ENCODE data around the gene ARID5B. TPM values are rescaled to one million over a fixed set of nuclear protein-coding genes. Genes with fewer than 3 reads are reported as not detected.

Gene ARID5B
- polyA plus RNA-seq, 1 donor from 2014 or later: 2.1 TPM

GRCh38 chr10:62016623-62017490 lies 115.4 kb downstream of the ARID5B start:
- no peak overlapping the region for H3K4me3 ChIP-seq (ENCODE audit: low read length)
- H3F3A ChIP-seq (ENCODE audit: insufficient read depth, low read length, poor library complexity, severe bottlenecking): no peaks in the 10 kb centered on the region
- H3K9ac ChIP-seq (ENCODE audit: low read length): no peak overlapping the region
- no peak overlapping the region for H2AFZ ChIP-seq (ENCODE audit: low read depth, low read length)
- no peaks in the 10 kb centered on the region for H3K27me3 ChIP-seq (ENCODE audit: insufficient read depth, low read depth, low read length)
- no peaks in the 10 kb centered on the region for H3K9me3 ChIP-seq (ENCODE audit: low read length)
- H3K79me2 ChIP-seq (replicated peaks; ENCODE audit: insufficient read depth, low read length): no peaks in the 10 kb centered on the region
- TF ChIP-seq POLR2AphosphoS5 (IDR thresholded peaks at IDR 0.05) (no peak), SMC3 (conservative IDR thresholded peaks at IDR 0.05; ENCODE audit: poor library complexity) (no peak), RAD21 (conservative IDR thresholded peaks at IDR 0.05) (no peak), EZH2 (IDR thresholded peaks at IDR 0.05; ENCODE audit: borderline replicate concordance, insufficient read depth, low read length, poor library complexity, severe bottlenecking) (no peak), TAF1 (IDR thresholded peaks at IDR 0.05; ENCODE audit: low read depth) (no peak), EP300 (conservative IDR thresholded peaks at IDR 0.05; ENCODE audit: poor library complexity, severe bottlenecking) (no peak), MXI1 (conservative IDR thresholded peaks at IDR 0.05; ENCODE audit: poor library complexity, severe bottlenecking) (no peak)
- TF ChIP-seq, protein P1, sequence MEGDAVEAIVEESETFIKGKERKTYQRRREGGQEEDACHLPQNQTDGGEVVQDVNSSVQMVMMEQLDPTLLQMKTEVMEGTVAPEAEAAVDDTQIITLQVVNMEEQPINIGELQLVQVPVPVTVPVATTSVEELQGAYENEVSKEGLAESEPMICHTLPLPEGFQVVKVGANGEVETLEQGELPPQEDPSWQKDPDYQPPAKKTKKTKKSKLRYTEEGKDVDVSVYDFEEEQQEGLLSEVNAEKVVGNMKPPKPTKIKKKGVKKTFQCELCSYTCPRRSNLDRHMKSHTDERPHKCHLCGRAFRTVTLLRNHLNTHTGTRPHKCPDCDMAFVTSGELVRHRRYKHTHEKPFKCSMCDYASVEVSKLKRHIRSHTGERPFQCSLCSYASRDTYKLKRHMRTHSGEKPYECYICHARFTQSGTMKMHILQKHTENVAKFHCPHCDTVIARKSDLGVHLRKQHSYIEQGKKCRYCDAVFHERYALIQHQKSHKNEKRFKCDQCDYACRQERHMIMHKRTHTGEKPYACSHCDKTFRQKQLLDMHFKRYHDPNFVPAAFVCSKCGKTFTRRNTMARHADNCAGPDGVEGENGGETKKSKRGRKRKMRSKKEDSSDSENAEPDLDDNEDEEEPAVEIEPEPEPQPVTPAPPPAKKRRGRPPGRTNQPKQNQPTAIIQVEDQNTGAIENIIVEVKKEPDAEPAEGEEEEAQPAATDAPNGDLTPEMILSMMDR (IDR thresholded peaks at IDR 0.05; ENCODE audit: poor library complexity, severe bottlenecking): no peak
- TF ChIP-seq, protein P2, sequence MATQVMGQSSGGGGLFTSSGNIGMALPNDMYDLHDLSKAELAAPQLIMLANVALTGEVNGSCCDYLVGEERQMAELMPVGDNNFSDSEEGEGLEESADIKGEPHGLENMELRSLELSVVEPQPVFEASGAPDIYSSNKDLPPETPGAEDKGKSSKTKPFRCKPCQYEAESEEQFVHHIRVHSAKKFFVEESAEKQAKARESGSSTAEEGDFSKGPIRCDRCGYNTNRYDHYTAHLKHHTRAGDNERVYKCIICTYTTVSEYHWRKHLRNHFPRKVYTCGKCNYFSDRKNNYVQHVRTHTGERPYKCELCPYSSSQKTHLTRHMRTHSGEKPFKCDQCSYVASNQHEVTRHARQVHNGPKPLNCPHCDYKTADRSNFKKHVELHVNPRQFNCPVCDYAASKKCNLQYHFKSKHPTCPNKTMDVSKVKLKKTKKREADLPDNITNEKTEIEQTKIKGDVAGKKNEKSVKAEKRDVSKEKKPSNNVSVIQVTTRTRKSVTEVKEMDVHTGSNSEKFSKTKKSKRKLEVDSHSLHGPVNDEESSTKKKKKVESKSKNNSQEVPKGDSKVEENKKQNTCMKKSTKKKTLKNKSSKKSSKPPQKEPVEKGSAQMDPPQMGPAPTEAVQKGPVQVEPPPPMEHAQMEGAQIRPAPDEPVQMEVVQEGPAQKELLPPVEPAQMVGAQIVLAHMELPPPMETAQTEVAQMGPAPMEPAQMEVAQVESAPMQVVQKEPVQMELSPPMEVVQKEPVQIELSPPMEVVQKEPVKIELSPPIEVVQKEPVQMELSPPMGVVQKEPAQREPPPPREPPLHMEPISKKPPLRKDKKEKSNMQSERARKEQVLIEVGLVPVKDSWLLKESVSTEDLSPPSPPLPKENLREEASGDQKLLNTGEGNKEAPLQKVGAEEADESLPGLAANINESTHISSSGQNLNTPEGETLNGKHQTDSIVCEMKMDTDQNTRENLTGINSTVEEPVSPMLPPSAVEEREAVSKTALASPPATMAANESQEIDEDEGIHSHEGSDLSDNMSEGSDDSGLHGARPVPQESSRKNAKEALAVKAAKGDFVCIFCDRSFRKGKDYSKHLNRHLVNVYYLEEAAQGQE (IDR thresholded peaks at IDR 0.05; ENCODE audit: borderline replicate concordance): no peak
- H3K9me2 ChIP-seq (ENCODE audit: insufficient read depth, low read length): no peaks in the 10 kb centered on the region
- no peaks in the 10 kb centered on the region for H3K36me3 ChIP-seq (ENCODE audit: insufficient read depth, low read length)
- H4K20me1 ChIP-seq (ENCODE audit: insufficient read depth): no peaks in the 10 kb centered on the region
- no peak overlapping the region for H3K4me2 ChIP-seq (ENCODE audit: low read length)
- H3K27ac ChIP-seq (ENCODE audit: low read length): no peak overlapping the region

DNA sequence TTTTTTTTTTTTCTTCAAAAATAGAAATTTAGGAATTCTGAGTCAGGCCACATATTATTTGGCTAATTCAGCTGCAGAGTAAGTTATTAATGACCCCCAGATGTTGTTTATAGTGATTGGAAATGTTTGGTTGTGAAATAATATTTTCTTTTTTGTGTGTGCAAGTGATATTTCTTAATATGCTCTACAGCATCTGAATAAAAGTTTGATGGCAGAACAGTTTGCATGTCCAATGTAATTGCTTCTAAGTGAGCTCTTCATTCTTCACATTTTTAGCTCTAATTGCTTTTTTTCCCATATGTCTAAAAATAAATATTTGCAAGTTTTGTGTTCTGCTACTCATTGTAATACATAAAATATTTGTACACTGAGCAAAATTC lies 116.0 kb downstream of the ARID5B start:
- Histone ChIP-seq H2AFZ (ENCODE audit: low read depth, low read length) (no peak overlapping the region), H3K79me2 (replicated peaks; ENCODE audit: insufficient read depth, low read length) (no peaks in the 10 kb centered on the region), H4K20me1 (ENCODE audit: insufficient read depth) (no peaks in the 10 kb centered on the region), H3F3A (ENCODE audit: insufficient read depth, low read length, poor library complexity, severe bottlenecking) (no peaks in the 10 kb centered on the region), H3K4me3 (ENCODE audit: low read length) (no peak overlapping the region), H3K27me3 (ENCODE audit: insufficient read depth, low read depth, low read length) (no peaks in the 10 kb centered on the region), H3K9ac (ENCODE audit: low read length) (no peak overlapping the region), H3K36me3 (ENCODE audit: insufficient read depth, low read length) (no peaks in the 10 kb centered on the region), H3K4me2 (ENCODE audit: low read length) (no peak overlapping the region), H3K9me3 (ENCODE audit: low read length) (no peaks in the 10 kb centered on the region), H3K9me2 (ENCODE audit: insufficient read depth, low read length) (no peaks in the 10 kb centered on the region), H3K27ac (ENCODE audit: low read length) (no peak overlapping the region)
- TF ChIP-seq, protein P1 (IDR thresholded peaks at IDR 0.05; ENCODE audit: poor library complexity, severe bottlenecking): no peak
- TF ChIP-seq EP300 (conservative IDR thresholded peaks at IDR 0.05; ENCODE audit: poor library complexity, severe bottlenecking) (no peak), EZH2 (IDR thresholded peaks at IDR 0.05; ENCODE audit: borderline replicate concordance, insufficient read depth, low read length, poor library complexity, severe bottlenecking) (no peak), POLR2AphosphoS5 (IDR thresholded peaks at IDR 0.05) (no peak), TAF1 (IDR thresholded peaks at IDR 0.05; ENCODE audit: low read depth) (no peak), RAD21 (conservative IDR thresholded peaks at IDR 0.05) (no peak)

Data from neural cell (in vitro differentiated cells).